KG1 (cell line): Measurements from ENCODE around the gene KCNS3.
"Not testable (repeated sequence)": the region's sequence is repeated elsewhere in the genome, so short reads cannot be mapped to it uniquely, and the experiment has no call there.

Source experiments
- DNase-seq: peaks from one replicate; lab custom pipeline; 2025; lab: John Stamatoyannopoulos, UW

KCNS3 gene

GRCh38 chr2:17950006-17950405 lies 71.5 kb downstream of the KCNS3 start:
- DNase-seq = no peak

DNA sequence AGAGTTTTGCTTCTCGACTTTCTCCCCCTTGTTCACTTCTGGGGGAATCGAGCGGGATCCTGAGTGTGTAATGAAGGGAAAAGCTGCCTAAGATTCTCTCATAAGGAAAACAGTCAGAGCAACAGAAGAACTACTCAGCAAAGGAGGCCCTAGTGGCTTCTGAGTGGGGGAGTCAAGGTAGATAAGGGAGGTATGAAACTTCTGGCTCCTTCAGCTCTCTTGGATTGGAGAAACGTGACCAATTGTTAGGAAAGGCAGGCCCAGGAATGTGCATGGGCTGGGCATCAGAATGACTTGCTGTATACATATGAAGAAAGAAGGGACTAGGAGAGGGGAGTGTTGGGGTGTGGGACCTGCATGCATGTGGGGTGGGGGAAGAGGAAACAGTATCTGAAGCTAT lies 73.1 kb downstream of the KCNS3 start:
- DNase-seq = no peak

DNA sequence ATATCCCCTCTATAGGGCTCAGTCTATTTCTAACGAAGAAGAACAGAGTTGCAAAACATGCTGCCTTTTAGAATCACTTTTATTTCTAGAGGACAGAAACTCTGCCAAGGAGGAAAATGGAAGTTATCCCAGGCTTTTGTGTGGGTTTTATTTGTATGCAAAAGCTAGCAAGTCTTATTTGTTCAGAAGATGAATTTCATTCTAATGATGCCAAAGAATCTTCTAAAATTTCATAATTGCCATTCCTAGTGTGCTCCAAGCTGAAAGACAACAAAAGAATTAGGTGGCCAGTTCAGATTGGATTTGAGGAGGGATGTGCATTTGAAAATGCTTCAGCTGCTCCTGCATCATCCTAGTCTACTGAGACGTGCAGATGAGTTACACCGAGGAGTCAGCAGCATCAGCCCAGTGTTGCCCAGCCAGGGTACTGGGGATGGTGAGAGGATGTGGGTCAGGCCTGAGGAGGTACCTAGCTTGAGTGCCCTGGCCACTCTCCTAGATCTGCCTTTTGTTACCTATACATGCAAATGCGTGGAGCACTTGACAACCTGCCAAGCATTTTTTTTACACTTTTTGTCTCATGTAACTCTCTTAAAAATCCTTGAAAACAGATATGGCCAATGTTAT lies 80.1 kb downstream of the KCNS3 start:
- DNase-seq = no peak

DNA sequence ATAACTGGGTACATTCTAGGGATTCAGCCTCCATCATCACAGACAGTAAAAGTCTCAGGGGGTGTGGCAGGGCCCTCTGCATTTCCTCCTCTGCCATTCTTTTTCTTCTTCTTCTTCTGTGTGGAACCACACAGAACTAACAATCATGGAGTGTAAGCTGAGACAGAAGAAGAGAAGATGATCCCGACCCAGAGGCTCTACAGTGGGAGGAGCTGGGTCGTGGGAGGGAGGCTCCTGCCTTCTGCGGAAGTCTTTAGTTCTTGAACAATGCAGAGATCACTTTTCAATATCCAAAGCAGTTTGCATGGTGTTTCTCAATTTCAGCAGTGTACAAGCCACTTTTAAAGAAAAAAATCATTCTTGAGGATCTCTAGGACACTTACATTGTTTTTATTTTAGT lies 80.9 kb downstream of the KCNS3 start:
- DNase-seq = no peak

GRCh38 chr2:17959833-17960232 lies 81.4 kb downstream of the KCNS3 start:
- no peak for DNase-seq

- no peak for DNase-seq
Observed at GRCh38 chr2:17960925-17961324, 82.5 kb downstream of the KCNS3 start.

- DNase-seq = no peak
Observed at GRCh38 chr2:17961789-17962188, 83.3 kb downstream of the KCNS3 start.

DNA sequence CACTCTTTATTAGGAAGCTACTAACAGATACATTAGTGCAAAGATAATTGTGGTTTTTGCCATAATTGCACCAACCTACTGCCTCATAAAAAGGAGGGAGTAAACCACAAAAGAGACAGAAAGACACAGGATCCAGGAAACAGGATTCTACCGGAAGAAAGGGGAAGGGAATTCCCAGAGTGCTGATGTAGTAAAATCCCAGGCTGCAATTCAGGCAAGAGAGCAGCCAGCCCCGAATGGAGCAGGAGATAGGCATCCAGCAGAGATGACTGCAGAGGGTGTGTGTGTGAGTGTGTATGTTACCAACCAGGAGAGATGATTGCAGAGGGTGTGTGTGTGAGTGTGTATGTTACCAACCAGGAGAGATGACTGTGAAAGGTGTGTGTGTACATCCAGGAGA lies 84.4 kb downstream of the KCNS3 start:
- no peak for DNase-seq

GRCh38 chr2:17963571-17963970 lies 85.1 kb downstream of the KCNS3 start:
- DNase-seq = not testable (repeated sequence)

DNA sequence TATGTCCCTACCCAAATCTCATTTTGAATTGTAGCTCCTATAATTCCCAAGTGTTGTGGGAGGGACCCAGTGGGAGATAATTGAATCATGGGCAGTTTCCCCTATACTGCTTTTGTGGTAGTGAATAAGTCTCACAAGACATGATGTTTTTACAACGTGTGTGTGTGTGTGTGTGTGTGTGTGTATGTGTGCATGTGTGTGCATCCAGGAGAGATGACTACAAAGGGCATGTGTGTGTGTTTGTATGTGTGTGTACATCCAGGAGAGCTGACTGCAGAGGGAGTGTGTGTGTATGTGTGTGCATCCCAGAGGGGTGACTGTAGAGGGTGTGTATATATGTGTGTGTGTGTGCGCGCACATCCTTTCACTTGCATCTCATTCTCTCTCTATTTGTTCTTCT lies 86.7 kb downstream of the KCNS3 start:
- no peak for DNase-seq

DNA sequence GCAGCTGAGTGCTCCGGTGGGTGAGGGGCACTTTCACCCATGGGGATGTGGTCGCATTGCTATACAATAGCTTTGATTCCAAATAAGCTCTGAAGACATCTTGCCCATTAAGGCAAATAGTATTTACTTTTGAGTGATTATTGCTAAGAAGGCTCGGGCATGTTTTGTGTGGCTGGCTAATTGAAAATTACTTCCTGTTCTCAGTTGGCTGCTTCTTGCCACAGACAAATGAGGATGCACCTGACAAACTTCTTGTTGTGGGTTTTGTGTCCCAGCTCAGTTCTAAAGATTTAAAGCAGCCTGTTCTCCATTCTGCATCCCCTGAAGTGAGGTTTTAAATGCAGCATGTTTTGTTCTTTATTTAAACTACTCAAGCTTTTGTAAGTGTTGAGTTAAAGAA lies 88.3 kb downstream of the KCNS3 start:
- no peak for DNase-seq

- no peak for DNase-seq
Observed at GRCh38 chr2:17969661-17970060, 91.2 kb downstream of the KCNS3 start.

GRCh38 chr2:17971531-17972125 lies 93.2 kb downstream of the KCNS3 start:
- no peak for DNase-seq

GRCh38 chr2:17972991-17973390 lies 94.5 kb downstream of the KCNS3 start:
- DNase-seq = no peak

DNA sequence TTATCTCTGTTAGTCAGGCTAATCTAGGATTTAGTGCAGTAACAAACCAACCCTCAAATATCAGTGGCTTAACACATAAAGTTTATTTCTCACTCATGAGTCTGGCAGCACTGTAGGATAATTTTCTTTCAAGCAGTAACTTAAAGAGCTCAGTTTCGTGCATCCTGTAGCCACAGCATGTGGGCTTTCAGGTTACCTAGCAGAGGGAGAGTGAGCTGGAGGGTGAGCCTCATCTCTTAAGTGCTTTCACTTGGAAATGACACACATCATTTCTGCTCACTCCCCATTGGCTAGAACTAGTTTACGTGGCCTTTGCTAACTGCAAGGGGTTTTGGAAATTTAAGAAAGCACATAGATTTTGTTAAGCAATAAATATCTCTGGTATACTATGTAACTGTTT lies 96.9 kb downstream of the KCNS3 start:
- DNase-seq = no peak

DNA sequence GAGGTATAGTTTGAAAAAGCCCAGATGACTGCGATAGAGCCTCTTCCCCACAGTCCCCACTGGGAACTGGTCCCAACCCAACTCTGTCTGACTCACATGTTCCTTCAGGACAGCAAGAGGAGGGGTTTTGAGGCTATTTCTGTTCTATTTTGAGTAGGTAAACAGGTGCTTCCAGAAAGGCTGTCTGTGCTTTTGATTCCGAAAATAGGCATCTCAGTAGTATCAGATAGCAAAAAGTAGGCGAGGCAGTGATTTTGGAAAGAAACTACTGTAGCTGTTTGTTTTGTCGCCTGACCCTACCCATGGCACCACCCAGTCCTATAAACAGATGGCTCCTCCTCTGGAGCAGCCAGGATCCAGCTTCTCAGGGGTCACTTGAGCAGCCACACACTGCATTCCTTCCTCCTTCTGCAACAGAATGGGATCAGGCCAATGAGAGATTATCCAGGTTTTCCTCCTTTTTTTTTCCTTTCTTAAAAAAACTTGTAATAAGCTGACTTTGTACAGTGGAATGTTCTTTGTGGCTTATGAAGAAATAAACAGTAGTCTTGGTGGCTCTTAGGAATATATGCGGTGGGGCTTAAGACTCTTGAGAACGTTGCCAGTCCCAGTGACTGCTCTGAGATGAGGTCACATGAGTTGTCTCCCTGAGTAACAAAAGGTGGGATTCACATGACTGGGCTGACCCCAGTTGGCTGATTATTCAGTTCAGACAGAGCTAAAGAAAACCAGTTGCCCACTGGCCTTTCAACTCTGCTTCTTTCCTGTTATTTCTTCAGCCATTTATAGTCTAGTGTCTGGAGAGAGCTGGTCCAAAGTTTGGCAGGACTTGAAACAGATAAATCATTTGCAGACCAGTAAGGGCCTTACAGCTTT lies 98.6 kb downstream of the KCNS3 start:
- no peak for DNase-seq

DNA sequence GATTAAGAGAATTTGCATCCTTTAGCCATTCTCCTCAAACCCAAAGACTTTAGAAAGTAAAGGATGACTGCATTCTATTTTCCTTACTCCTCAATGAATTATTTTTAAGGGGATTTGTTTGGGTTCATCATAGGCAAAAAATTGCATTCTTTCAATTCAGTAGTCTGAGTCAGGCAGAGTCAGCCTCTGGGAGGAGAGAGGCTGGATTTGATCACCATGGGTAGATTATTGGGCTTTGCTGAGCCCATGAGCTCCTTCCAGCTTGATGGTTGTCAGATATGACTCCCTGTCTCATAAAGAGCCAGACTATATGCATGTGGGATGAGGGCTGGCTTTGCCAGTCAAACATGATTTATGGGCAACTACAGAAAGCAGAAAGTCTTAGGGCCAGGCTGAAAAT lies 101.2 kb downstream of the KCNS3 start:
- DNase-seq = no peak

GRCh38 chr2:17981936-17982335 lies 103.5 kb downstream of the KCNS3 start:
- DNase-seq = no peak
